SK-N-SH treated with all-trans-retinoic acid at 6 μM for 48 hours (cell line): ENCODE measurements around the gene CDC6.

Experiments
- ATAC-seq: fragments of 200-7000 bp; cut with Tn5 transposase; 3 replicates; pipeline ENCODE4 v1.9.1; 2020; ENCODE audit warnings: mild to moderate bottlenecking, moderate library complexity
- ARNTL ChIP-seq: fragments of 450-650 bp; formaldehyde crosslinking; IDR thresholded peaks from 2 replicates; pipeline ENCODE4 v1.5.0; 2020; ENCODE audit warnings: low read depth, mild to moderate bottlenecking, moderate library complexity, borderline replicate concordance
- BACH2 ChIP-seq: fragments of 250-450 bp; sonication (Bioruptor Pico); IDR thresholded peaks from 2 replicates; pipeline ENCODE4 v1.9.0; 2021; ENCODE audit warnings: mild to moderate bottlenecking, borderline replicate concordance
- CSDC2 ChIP-seq: fragments of 250-450 bp; sonication (Bioruptor Pico); IDR thresholded peaks from 2 replicates; pipeline ENCODE4 v1.5.0; 2020; ENCODE audit warnings: mild to moderate bottlenecking, moderate library complexity
- ESRRG ChIP-seq: fragments of 250-450 bp; sonication (Bioruptor Pico); IDR thresholded peaks from 2 replicates; pipeline ENCODE4 v1.6.1; 2021; ENCODE audit warnings: mild to moderate bottlenecking
- GLIS3 ChIP-seq: fragments of 250-450 bp; sonication (Bioruptor Pico); IDR thresholded peaks from 2 replicates; pipeline ENCODE4 v1.5.0; 2020; ENCODE audit warnings: mild to moderate bottlenecking, moderate library complexity
- ISL1 ChIP-seq: fragments of 250-450 bp; sonication (Bioruptor Pico); IDR thresholded peaks from 2 replicates; pipeline ENCODE4 v2.1.2; 2022; ENCODE audit warnings: mild to moderate bottlenecking, moderate library complexity
- OSR1 ChIP-seq: fragments of 250-450 bp; sonication (Bioruptor Pico); IDR thresholded peaks from 2 replicates; pipeline ENCODE4 v1.8.0; 2022; ENCODE audit warnings: moderate library complexity, mild to moderate bottlenecking, inconsistent platforms
- PPARA ChIP-seq: fragments of 250-450 bp; sonication (Bioruptor Pico); IDR thresholded peaks from 2 replicates; pipeline ENCODE4 v1.5.0; 2020; ENCODE audit warnings: mild to moderate bottlenecking, borderline replicate concordance
- SNAI2 ChIP-seq: fragments of 250-450 bp; sonication (Bioruptor Pico); IDR thresholded peaks from 2 replicates; pipeline ENCODE4 v1.5.0; 2020; ENCODE audit warnings: mild to moderate bottlenecking, moderate library complexity
- TCF4 ChIP-seq: fragments of 250-450 bp; sonication (Bioruptor Pico); IDR thresholded peaks from 2 replicates; pipeline ENCODE4 v1.8.0; 2021; ENCODE audit warnings: mild to moderate bottlenecking, moderate library complexity, borderline replicate concordance
- TOX ChIP-seq: fragments of 250-450 bp; sonication (Bioruptor Pico); IDR thresholded peaks from 2 replicates; pipeline ENCODE4 v1.8.0; 2021; ENCODE audit warnings: mild to moderate bottlenecking, moderate library complexity, borderline replicate concordance
- ZFP3 ChIP-seq: fragments of 250-450 bp; sonication (Bioruptor Pico); IDR thresholded peaks from 2 replicates; pipeline ENCODE4 v1.5.0; 2020; ENCODE audit warnings: mild to moderate bottlenecking, moderate library complexity
- ZFP30 ChIP-seq: fragments of 450-650 bp; formaldehyde crosslinking; IDR thresholded peaks from 2 replicates; pipeline ENCODE4 v1.5.0; 2022; ENCODE audit warnings: mild to moderate bottlenecking, moderate library complexity
- ZNF565 ChIP-seq: fragments of 450-650 bp; formaldehyde crosslinking; conservative IDR thresholded peaks from 2 replicates; pipeline ENCODE4 v1.5.0; 2020; ENCODE audit warnings: low read depth, mild to moderate bottlenecking, moderate library complexity
- ZNF70 ChIP-seq: fragments of 450-650 bp; formaldehyde crosslinking; IDR thresholded peaks from 2 replicates; pipeline ENCODE4 v1.5.0; 2020; ENCODE audit warnings: mild to moderate bottlenecking, moderate library complexity
- ZNF8 ChIP-seq: fragments of 450-650 bp; formaldehyde crosslinking; IDR thresholded peaks from 2 replicates; pipeline ENCODE4 v1.5.0; 2020; ENCODE audit warnings: mild to moderate bottlenecking, moderate library complexity
- TF ChIP-seq, protein P1 (sequence below): fragments of 250-450 bp; sonication (Bioruptor Pico); IDR thresholded peaks from 2 replicates; pipeline ENCODE4 v1.5.1; 2021; ENCODE audit warnings: mild to moderate bottlenecking, moderate library complexity
- TF ChIP-seq, protein P2 (sequence below): fragments of 250-450 bp; sonication (Bioruptor Pico); IDR thresholded peaks from 2 replicates; pipeline ENCODE4 v1.8.0; 2021; ENCODE audit warnings: low read depth, mild to moderate bottlenecking, moderate library complexity, borderline replicate concordance
- TF ChIP-seq, protein P3 (sequence below): fragments of 250-450 bp; sonication (Bioruptor Pico); IDR thresholded peaks from 2 replicates; pipeline ENCODE4 v1.5.0; 2020; ENCODE audit warnings: mild to moderate bottlenecking, moderate library complexity
- TF ChIP-seq, protein P4 (sequence below): fragments of 250-450 bp; sonication (Bioruptor Pico); IDR thresholded peaks from 2 replicates; pipeline ENCODE4 v1.8.0; 2020; ENCODE audit warnings: mild to moderate bottlenecking, moderate library complexity, borderline replicate concordance

CDC6 gene

DNA sequence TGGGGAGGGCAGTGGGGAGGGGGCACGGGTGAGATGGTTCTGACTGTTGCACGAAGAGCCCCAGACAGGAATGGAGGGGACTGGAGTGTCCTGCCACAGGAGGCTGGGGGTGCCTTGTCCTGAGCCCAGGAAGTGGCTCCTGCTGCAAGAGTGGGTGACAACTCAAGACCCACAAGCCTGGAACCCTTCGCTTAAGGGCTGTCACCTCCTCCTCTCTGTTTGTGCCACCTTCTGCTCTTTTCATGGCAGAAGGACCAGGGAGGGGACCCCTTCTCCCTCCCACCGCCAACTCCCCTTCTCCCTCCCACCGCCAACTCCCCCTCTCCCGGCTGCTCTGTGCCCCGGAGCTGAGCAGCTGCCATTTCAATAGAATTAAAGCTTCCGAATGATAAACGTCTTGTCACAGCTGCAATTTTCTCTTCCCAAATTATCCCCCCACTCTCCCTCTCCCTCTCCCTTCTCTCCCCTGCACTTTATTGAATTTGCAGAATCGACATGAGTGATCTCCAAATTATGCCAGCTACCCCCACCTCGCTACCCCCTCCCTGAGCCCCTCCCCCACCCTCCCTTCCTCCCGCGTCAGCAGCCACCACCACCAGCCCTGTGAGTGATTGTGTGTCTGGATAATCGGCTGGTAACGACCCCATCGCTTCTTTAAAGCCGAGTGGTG is 63.1 kb downstream of the CDC6 start:
- no peak for ATAC-seq
- TF ChIP-seq ZFP30 (CRISPR knock-in tag) (no peak), ZNF8 (CRISPR knock-in tag) (no peak), TCF4 (peak; percentile 23; the same call in 1 of the 2 replicates), GLIS3 (0 out of 2 replicates have a peak, but pooled peaks have one; percentile 3), ZNF70 (peak; percentile 36), ZNF565 (no peak), ESRRG (no peak), ISL1 (CRISPR knock-in tag) (no peak)
- TF ChIP-seq, protein P1, sequence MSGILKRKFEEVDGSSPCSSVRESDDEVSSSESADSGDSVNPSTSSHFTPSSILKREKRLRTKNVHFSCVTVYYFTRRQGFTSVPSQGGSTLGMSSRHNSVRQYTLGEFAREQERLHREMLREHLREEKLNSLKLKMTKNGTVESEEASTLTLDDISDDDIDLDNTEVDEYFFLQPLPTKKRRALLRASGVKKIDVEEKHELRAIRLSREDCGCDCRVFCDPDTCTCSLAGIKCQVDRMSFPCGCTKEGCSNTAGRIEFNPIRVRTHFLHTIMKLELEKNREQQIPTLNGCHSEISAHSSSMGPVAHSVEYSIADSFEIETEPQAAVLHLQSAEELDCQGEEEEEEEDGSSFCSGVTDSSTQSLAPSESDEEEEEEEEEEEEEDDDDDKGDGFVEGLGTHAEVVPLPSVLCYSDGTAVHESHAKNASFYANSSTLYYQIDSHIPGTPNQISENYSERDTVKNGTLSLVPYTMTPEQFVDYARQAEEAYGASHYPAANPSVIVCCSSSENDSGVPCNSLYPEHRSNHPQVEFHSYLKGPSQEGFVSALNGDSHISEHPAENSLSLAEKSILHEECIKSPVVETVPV (CRISPR knock-in tag): no peak

DNA sequence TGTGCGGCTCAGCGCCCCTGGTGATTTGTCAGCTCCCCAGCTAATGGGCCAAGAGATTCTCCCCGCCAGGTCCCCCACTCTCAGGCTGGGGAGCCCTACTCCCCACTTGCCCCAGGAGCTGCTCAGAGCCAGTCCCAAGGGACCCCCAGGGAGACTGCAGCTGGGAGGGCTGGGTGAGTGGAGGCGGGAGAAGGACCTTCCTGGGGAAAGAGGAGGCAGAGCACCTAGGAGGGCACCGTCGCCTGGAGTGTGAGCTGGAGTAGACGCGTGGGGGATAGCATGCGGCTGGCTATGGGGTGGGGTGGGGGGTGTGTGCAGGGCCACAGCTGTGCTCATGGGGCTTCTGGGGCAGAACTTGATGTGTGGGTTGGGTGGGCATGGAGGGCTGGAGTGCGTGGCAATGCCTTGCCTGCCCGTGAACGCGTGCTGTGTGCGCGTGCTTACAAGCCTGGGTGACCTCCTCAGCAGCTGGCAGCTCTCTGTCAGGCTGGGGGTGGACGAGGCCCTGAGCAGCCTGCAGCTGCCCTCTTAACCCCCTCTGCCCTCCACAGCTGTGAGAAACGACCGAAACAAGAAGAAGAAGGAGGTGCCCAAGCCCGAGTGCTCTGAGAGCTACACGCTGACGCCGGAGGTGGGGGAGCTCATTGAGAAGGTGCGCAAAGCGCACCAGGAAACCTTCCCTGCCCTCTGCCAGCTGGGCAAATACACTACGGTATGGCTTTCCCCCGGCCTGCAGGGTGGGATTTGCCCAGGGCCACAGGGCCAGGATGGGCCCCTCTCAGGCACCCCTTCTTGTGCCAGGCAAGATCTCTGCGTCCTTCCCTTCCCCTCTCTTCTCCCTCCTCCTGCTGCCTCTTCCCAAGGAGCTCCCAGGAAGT is 63.9 kb downstream of the CDC6 start:
- TF ChIP-seq ZNF70 (no peak), ZNF565 (0 out of 2 replicates have a peak, but pooled peaks have one; percentile 42)
- ATAC-seq: no peak

DNA sequence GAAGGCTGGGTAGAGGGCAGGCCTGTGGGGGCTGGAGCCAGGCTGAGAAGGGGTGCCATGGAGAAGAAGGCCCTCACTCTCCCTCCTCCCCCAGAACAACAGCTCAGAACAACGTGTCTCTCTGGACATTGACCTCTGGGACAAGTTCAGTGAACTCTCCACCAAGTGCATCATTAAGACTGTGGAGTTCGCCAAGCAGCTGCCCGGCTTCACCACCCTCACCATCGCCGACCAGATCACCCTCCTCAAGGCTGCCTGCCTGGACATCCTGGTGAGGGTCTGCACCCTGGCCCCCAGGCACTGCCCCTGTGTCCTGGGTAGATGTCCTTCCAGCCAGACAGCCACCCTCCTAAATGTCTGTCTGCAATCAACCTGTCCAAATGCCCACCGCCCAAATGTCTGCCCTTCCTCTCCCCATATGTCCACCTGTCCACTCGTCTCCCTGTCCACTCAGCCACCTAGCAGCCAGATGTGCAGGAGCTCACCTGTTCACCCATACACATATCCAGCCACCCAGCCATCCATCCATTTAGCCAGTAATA is 64.6 kb downstream of the CDC6 start:
- no peak for TF ChIP-seq ZNF565
- no peak for TF ChIP-seq GLIS3
- no peak for TF ChIP-seq PPARA (CRISPR knock-in tag)
- TF ChIP-seq CSDC2 (CRISPR knock-in tag): no peak
- TF ChIP-seq, protein P2, sequence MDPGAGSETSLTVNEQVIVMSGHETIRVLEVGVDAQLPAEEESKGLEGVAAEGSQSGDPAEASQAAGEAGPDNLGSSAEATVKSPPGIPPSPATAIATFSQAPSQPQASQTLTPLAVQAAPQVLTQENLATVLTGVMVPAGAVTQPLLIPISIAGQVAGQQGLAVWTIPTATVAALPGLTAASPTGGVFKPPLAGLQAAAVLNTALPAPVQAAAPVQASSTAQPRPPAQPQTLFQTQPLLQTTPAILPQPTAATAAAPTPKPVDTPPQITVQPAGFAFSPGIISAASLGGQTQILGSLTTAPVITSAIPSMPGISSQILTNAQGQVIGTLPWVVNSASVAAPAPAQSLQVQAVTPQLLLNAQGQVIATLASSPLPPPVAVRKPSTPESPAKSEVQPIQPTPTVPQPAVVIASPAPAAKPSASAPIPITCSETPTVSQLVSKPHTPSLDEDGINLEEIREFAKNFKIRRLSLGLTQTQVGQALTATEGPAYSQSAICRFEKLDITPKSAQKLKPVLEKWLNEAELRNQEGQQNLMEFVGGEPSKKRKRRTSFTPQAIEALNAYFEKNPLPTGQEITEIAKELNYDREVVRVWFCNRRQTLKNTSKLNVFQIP (CRISPR knock-in tag): no peak
- no peak for TF ChIP-seq OSR1 (CRISPR knock-in tag)
- TF ChIP-seq ESRRG: no peak
- TF ChIP-seq, protein P3, sequence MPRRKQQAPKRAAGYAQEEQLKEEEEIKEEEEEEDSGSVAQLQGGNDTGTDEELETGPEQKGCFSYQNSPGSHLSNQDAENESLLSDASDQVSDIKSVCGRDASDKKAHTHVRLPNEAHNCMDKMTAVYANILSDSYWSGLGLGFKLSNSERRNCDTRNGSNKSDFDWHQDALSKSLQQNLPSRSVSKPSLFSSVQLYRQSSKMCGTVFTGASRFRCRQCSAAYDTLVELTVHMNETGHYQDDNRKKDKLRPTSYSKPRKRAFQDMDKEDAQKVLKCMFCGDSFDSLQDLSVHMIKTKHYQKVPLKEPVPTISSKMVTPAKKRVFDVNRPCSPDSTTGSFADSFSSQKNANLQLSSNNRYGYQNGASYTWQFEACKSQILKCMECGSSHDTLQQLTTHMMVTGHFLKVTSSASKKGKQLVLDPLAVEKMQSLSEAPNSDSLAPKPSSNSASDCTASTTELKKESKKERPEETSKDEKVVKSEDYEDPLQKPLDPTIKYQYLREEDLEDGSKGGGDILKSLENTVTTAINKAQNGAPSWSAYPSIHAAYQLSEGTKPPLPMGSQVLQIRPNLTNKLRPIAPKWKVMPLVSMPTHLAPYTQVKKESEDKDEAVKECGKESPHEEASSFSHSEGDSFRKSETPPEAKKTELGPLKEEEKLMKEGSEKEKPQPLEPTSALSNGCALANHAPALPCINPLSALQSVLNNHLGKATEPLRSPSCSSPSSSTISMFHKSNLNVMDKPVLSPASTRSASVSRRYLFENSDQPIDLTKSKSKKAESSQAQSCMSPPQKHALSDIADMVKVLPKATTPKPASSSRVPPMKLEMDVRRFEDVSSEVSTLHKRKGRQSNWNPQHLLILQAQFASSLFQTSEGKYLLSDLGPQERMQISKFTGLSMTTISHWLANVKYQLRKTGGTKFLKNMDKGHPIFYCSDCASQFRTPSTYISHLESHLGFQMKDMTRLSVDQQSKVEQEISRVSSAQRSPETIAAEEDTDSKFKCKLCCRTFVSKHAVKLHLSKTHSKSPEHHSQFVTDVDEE (CRISPR knock-in tag): no peak
- TF ChIP-seq BACH2 (CRISPR knock-in tag): no peak
- TF ChIP-seq, protein P4, sequence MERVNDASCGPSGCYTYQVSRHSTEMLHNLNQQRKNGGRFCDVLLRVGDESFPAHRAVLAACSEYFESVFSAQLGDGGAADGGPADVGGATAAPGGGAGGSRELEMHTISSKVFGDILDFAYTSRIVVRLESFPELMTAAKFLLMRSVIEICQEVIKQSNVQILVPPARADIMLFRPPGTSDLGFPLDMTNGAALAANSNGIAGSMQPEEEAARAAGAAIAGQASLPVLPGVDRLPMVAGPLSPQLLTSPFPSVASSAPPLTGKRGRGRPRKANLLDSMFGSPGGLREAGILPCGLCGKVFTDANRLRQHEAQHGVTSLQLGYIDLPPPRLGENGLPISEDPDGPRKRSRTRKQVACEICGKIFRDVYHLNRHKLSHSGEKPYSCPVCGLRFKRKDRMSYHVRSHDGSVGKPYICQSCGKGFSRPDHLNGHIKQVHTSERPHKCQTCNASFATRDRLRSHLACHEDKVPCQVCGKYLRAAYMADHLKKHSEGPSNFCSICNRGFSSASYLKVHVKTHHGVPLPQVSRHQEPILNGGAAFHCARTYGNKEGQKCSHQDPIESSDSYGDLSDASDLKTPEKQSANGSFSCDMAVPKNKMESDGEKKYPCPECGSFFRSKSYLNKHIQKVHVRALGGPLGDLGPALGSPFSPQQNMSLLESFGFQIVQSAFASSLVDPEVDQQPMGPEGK (CRISPR knock-in tag): no peak
- TF ChIP-seq ZNF70: no peak
- no peak for TF ChIP-seq ZFP30 (CRISPR knock-in tag)
- TF ChIP-seq SNAI2: no peak
- TF ChIP-seq ZNF8 (CRISPR knock-in tag): no peak
- no peak for TF ChIP-seq ISL1 (CRISPR knock-in tag)
- TF ChIP-seq ARNTL (CRISPR knock-in tag): no peak
- ATAC-seq: no peak

DNA sequence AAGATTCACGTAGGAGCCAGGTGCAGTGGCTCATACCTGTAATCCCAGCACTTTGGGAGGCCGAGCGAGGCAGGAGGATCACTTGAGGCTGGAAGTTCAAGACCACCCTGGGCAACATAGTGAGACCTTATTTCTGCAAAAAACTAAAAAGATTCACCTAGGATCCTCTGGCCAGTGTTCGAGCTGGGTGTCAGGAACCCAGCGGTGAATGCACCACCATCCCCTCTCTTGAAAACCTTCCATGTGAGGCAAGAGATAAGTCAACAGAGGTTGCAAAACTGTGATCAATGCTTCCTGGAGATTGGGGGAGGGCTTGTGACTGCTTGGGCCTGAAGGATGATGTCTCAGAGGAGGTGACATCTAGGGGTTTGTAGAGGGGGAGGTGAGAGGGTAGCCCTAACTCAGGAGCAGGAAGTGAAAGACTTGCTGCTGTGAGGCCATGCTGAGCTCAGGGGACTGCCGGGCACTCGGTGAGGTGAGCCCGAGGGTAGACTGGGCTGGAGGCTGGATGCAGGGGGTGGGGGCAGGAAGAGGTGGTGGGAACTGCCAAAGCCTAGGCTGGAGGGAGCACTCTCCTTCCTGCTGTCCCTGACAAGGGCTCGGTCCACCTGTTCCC is 65.2 kb downstream of the CDC6 start:
- ATAC-seq: no peak
- TF ChIP-seq TCF4 (no peak), ZNF565 (no peak), ZFP3 (CRISPR knock-in tag) (no peak), TOX (no peak), CSDC2 (CRISPR knock-in tag) (no peak), ESRRG (no peak), ZFP30 (CRISPR knock-in tag) (no peak), ISL1 (CRISPR knock-in tag) (no peak), ZNF8 (CRISPR knock-in tag) (no peak), SNAI2 (no peak), PPARA (CRISPR knock-in tag) (no peak)
- TF ChIP-seq, protein P2 (CRISPR knock-in tag): no peak
